Endothelial cell of umbilical vein (primary cell): ENCODE measurements around the gene GALNT13. TPM values are rescaled to one million over a fixed set of nuclear protein-coding genes. Genes with fewer than 3 reads are reported as not detected.

Source experiments
- BruUV-seq: library from RNA; stranded (reverse); fragments of 400-500 nt; replicated peaks from 2 replicates; lab custom pipeline; 2021; lab: Mats Ljungman, UMichigan
- CTCF ChIA-PET: fragments of 300-600, 350-600 bp; sonication (Branson Sonifier 250); formaldehyde crosslinking; loops from one replicate; lab custom pipeline; 2021; ENCODE audit warnings: antibody characterized with exemption, inconsistent platforms; lab: Charles Lee
- POLR2A ChIA-PET: fragments of 300-600, 350-600 bp; sonication (Branson Sonifier 250); formaldehyde crosslinking; loops from one replicate; lab custom pipeline; 2021; ENCODE audit warnings: antibody characterized with exemption, inconsistent platforms; lab: Charles Lee
- DNase-seq: peaks from one replicate; pipeline ENCODE4 v3.0.0-alpha.2; 2011; ENCODE audit warnings: low read depth, low spot score
- FAIRE-seq: peaks from 2 replicates; lab custom pipeline; 2011; peaks lifted over from hg19 to GRCh38; lab: Jason Lieb, UNC
- H2AFZ ChIP-seq: 2 replicates; pipeline ENCODE4 v1.6.0; 2012; ENCODE audit warnings: low read depth, low read length, control low read depth, inconsistent platforms
- H3K27ac ChIP-seq: 2 replicates; pipeline ENCODE4 v1.5.1; 2011; ENCODE audit warnings: low read depth, mild to moderate bottlenecking, control low read depth, low read length, moderate library complexity; ENCODE audit not compliant: insufficient read depth
- H3K27me3 ChIP-seq, 2 experiments: 2 replicates each; pipeline versions ENCODE4 v1.6.0 to v1.6.1; 2011; ENCODE audit warnings: low read length in 2 of 2, mixed read lengths in 1 of 2; ENCODE audit not compliant: control insufficient read depth in 2 of 2, insufficient read depth in 2 of 2
- H3K36me3 ChIP-seq, 2 experiments: 2 replicates in 1 of 2; 3 replicates in 1 of 2; pipeline ENCODE4 v1.5.1; 2011; ENCODE audit warnings: low read length in 2 of 2, mild to moderate bottlenecking in 1 of 2, moderate library complexity in 1 of 2; ENCODE audit not compliant: control insufficient read depth in 2 of 2, insufficient read depth in 2 of 2; ENCODE audit errors: extremely low read depth in 1 of 2
- H3K4me1 ChIP-seq: 3 replicates; pipeline ENCODE4 v1.5.1; 2011; ENCODE audit warnings: mild to moderate bottlenecking, low read length; ENCODE audit not compliant: control insufficient read depth, insufficient read depth; ENCODE audit errors: extremely low read depth
- H3K4me2 ChIP-seq: 2 replicates; pipeline ENCODE4 v1.6.1; 2011; ENCODE audit warnings: low read length, control low read depth, mixed read lengths; ENCODE audit not compliant: insufficient read depth
- H3K4me3 ChIP-seq, 3 experiments: fragments of 200-600 bp in 1 of 3; sonication (generic), shearing (Covaris generic) in 1 of 3; replicated peaks in 1 of 3; 2 replicates each; pipeline ENCODE4 v1.5.1; 2011 to 2016; ENCODE audit warnings: control low read depth in 3 of 3, low read length in 3 of 3, mild to moderate bottlenecking in 2 of 3, inconsistent platforms in 1 of 3, low read depth in 1 of 3, moderate library complexity in 1 of 3; ENCODE audit not compliant: insufficient read depth in 1 of 3
- H3K79me2 ChIP-seq: 2 replicates; pipeline ENCODE4 v1.6.0; 2012; ENCODE audit warnings: low read length, inconsistent platforms; ENCODE audit not compliant: control insufficient read depth, insufficient read depth
- H3K9ac ChIP-seq: replicated peaks from 2 replicates; pipeline ENCODE3; 2011; ENCODE audit warnings: low read length, control low read depth; ENCODE audit not compliant: insufficient read depth; ENCODE audit errors: extremely low read depth
- H3K9me1 ChIP-seq: replicated peaks from 3 replicates; pipeline ENCODE4 v1.6.0; 2011; ENCODE audit warnings: mild to moderate bottlenecking, low read length; ENCODE audit not compliant: control insufficient read depth, insufficient read depth; ENCODE audit errors: extremely low read depth
- H3K9me3 ChIP-seq: replicated peaks from 2 replicates; pipeline ENCODE4 v1.5.1; 2012; ENCODE audit warnings: low read length, inconsistent platforms; ENCODE audit not compliant: control insufficient read depth, insufficient read depth
- H4K20me1 ChIP-seq: replicated peaks from 2 replicates; pipeline ENCODE3; 2011; ENCODE audit warnings: mild to moderate bottlenecking, low read length; ENCODE audit not compliant: control insufficient read depth, insufficient read depth; ENCODE audit errors: extremely low read depth
- CTCF ChIP-seq, 2 donors: IDR thresholded peaks; 1 replicate in 1 of 2; 2 replicates in 1 of 2; pipeline ENCODE4 v1.5.1; 2011; ENCODE audit warnings: low read length in 2 of 2, mild to moderate bottlenecking in 2 of 2, moderate library complexity in 2 of 2, control low read depth in 1 of 2, inconsistent platforms in 1 of 2, low read depth in 1 of 2; ENCODE audit not compliant: insufficient read depth in 1 of 2; ENCODE audit errors: extremely low read depth in 1 of 2
- EZH2 ChIP-seq: IDR thresholded peaks from 2 replicates; pipeline ENCODE4 v1.6.1; 2012; ENCODE audit warnings: borderline replicate concordance, low read depth, mild to moderate bottlenecking, moderate library complexity, low read length, inconsistent platforms; ENCODE audit not compliant: severe bottlenecking
- FOS ChIP-seq: IDR thresholded peaks from 2 replicates; pipeline ENCODE4 v1.6.1; 2011; ENCODE audit warnings: mild to moderate bottlenecking, low read length, moderate library complexity, borderline replicate concordance; ENCODE audit not compliant: insufficient read depth
- GATA2 ChIP-seq: IDR thresholded peaks from 2 replicates; pipeline ENCODE4 v1.7.0; 2011; ENCODE audit warnings: low read depth, mild to moderate bottlenecking, moderate library complexity, mixed read lengths, low read length; ENCODE audit not compliant: insufficient read length, insufficient read depth
- JUN ChIP-seq: IDR thresholded peaks from 2 replicates; pipeline ENCODE4 v1.6.1; 2011; ENCODE audit warnings: borderline replicate concordance, low read depth; ENCODE audit not compliant: insufficient read length, insufficient read depth
- MYC ChIP-seq: IDR thresholded peaks from one replicate; pipeline ENCODE4 v1.6.1; 2011; ENCODE audit warnings: mild to moderate bottlenecking, low read depth, low read length
- POLR2A ChIP-seq: IDR thresholded peaks from 2 replicates; pipeline ENCODE4 v1.6.1; 2012; ENCODE audit warnings: low read depth, mild to moderate bottlenecking, control low read depth, low read length
- POLR2AphosphoS5 ChIP-seq: IDR thresholded peaks from 2 replicates; pipeline ENCODE4 v1.6.1; 2012; ENCODE audit warnings: low read depth, mild to moderate bottlenecking, control low read depth, low read length, moderate library complexity; ENCODE audit not compliant: insufficient read depth
- dilution Hi-C: fragments of 300-500 bp; cut with MboI; formaldehyde crosslinking; loops from one replicate; pipeline ENCODE4 v1.15.0; 2019; ENCODE audit warnings: low sequenced_read_pairs; ENCODE audit not compliant: extremely low pct_ligation_motif_present
- intact Hi-C: fragments of 100-400 bp; cut with micrococcal nuclease; formaldehyde crosslinking; loops from one replicate; pipeline ENCODE4 v1.10.0; 2022
- polyA plus RNA-seq, 4 experiments: library from polyadenylated mRNA; depleted of rRNA in 3 of 4; stranded (reverse) in 3 of 4; unstranded in 1 of 4; fragments of >200 nt; gene quantifications; 2 replicates each; pipeline versions ENCODE4 v1.2.1 to v1.2.3, GENCODE V29; 2011 to 2012; ENCODE audit warnings: missing spikeins in 1 of 4
- total RNA-seq: library from RNA; stranded (reverse); gene quantifications from 2 replicates; pipeline ENCODE4 v1.2.3, GENCODE V29; 2021
- TF ChIP-seq, protein P1 (sequence below): IDR thresholded peaks from 2 replicates; pipeline ENCODE4 v1.6.1; 2011; ENCODE audit not compliant: insufficient read depth, insufficient read length

Gene GALNT13
- total and polyA plus RNA-seq, 2 donors (not counting 3 experiments of a cell fraction or from before 2014, with no cell fraction given), result 0.06 TPM; not detected in 1

GRCh38 chr2:153944800-153945199, 73.1 kb downstream of the GALNT13 start:
- ChIA-PET CTCF (no interaction called here), POLR2A (no interaction called here)
- H3K9me1 ChIP-seq, result no peaks in the 10 kb centered on the region
- H3K4me3 ChIP-seq, result no peak overlapping the region
- no peak overlapping the region for H2AFZ ChIP-seq
- TF ChIP-seq MYC, result no peak
- TF ChIP-seq FOS, result no peak
- no peak for TF ChIP-seq JUN
- TF ChIP-seq CTCF (IDR thresholded peaks at IDR 0.05; ENCODE audit: extremely low read depth in 1 of 2, insufficient read depth in 1 of 2, low read depth in 1 of 2, low read length in 2 of 2), result no peak
- no peak for TF ChIP-seq GATA2
- TF ChIP-seq, protein P1, sequence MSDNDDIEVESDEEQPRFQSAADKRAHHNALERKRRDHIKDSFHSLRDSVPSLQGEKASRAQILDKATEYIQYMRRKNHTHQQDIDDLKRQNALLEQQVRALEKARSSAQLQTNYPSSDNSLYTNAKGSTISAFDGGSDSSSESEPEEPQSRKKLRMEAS, result no peak
- no peak for TF ChIP-seq POLR2AphosphoS5
- TF ChIP-seq POLR2A, result no peak
- no peak for TF ChIP-seq EZH2
- no TSS peak for BruUV-seq
- no peaks in the 10 kb centered on the region for H3K36me3 ChIP-seq
- no peaks in the 10 kb centered on the region for H3K79me2 ChIP-seq
- no peaks in the 10 kb centered on the region for H3K27me3 ChIP-seq
- FAIRE-seq, result no peak
- no peaks in the 10 kb centered on the region for H4K20me1 ChIP-seq
- intact Hi-C loops, result no loop called here
- no peaks in the 10 kb centered on the region for H3K4me1 ChIP-seq
- H3K4me2 ChIP-seq, result no peak overlapping the region
- no peak overlapping the region for H3K9ac ChIP-seq
- no peak overlapping the region for H3K27ac ChIP-seq
- no peaks in the 10 kb centered on the region for H3K9me3 ChIP-seq
- no peak for DNase-seq
- dilution Hi-C loops, result no loop called here
